ENCODE results near the gene PALM. TPM values are rescaled to one million over a fixed set of nuclear protein-coding genes. Genes with fewer than 3 reads are reported as not detected.
"Not testable (repeated sequence)": the region's sequence is repeated elsewhere in the genome, so short reads cannot be mapped to it uniquely, and the experiment has no call there.

The PALM gene
- total and polyA plus RNA-seq, 3 experiments from 2014 or later, result not detected

GRCh38 chr19:694481-695351 is 14.0 kb upstream of the PALM start:
- ChIA-PET POLR2A (no interaction called here), CTCF (no interaction called here)
- no peaks in the 10 kb centered on the region for H3K9me3 ChIP-seq (ENCODE audit: low read length)
- Mint-ChIP-seq H3K27ac (peak overlapping the region in 1 of 8 donors; percentile 82), H3K4me3 (peak overlapping the region in 1 of 7 donors; percentile 14), H3K4me1 (peaks cover 0 to 12% (median 2%) of the 10 kb centered on the region in 3 donors), H3K36me3 (no peaks in the 10 kb centered on the region), H3K27me3 (peaks cover 15 to 25% of the 10 kb centered on the region in 2 donors), H3K9me3 (no peaks in the 10 kb centered on the region)
- no peak overlapping the region for H3K27ac ChIP-seq (ENCODE audit: low read depth, low read length)
- H3K36me3 ChIP-seq (ENCODE audit: insufficient read depth, low read length), result no peaks in the 10 kb centered on the region
- H3K27me3 ChIP-seq (ENCODE audit: insufficient read depth, low read length, poor library complexity, severe bottlenecking), result peaks cover 4% of the 10 kb centered on the region
- DNase-seq, result no peak
- no peaks in the 10 kb centered on the region for H3K4me1 ChIP-seq (ENCODE audit: insufficient read depth, low read length)
- no peak overlapping the region for H3K4me3 ChIP-seq (ENCODE audit: low read length)

GRCh38 chr19:695352-695949 is 13.3 kb upstream of the PALM start, which contains the start of gene PRSS57:
PRSS57 (minus strand) TSS chr19:695452; CDS start chr19:695430, 22 bp downstream.
- Mint-ChIP-seq H3K4me1 (peaks cover 0 to 12% (median 2%) of the 10 kb centered on the region in 3 donors), H3K27ac (peak within 1 kb of the TSS in 1 of 8 donors; percentile 82), H3K4me3 (peak within 1 kb of the TSS in 2 of 7 donors; percentile 14 to 36), H3K36me3 (no peaks in the 10 kb centered on the region), H3K27me3 (peaks cover 15 to 25% of the 10 kb centered on the region in 2 donors), H3K9me3 (no peaks in the 10 kb centered on the region)
- Histone ChIP-seq H3K9me3 (ENCODE audit: low read length) (no peaks in the 10 kb centered on the region), H3K4me1 (ENCODE audit: insufficient read depth, low read length) (no peaks in the 10 kb centered on the region), H3K27me3 (ENCODE audit: insufficient read depth, low read length, poor library complexity, severe bottlenecking) (peaks cover 4% of the 10 kb centered on the region), H3K4me3 (ENCODE audit: low read length) (no peak within 1 kb of the TSS), H3K36me3 (ENCODE audit: insufficient read depth, low read length) (no peaks in the 10 kb centered on the region), H3K27ac (ENCODE audit: low read depth, low read length) (no peak within 1 kb of the TSS)
- CTCF ChIA-PET, result no interaction called here
- POLR2A ChIA-PET, result no interaction called here
- no peak for DNase-seq

GRCh38 chr19:698529-698928 is 10.2 kb upstream of the PALM start:
- H3K9me3 ChIP-seq (ENCODE audit: low read length); H3K27ac Mint-ChIP-seq; CTCF ChIA-PET; H3K36me3 Mint-ChIP-seq; H3K27ac ChIP-seq (ENCODE audit: low read depth, low read length); H3K27me3 ChIP-seq (ENCODE audit: insufficient read depth, low read length, poor library complexity, severe bottlenecking); DNase-seq; H3K36me3 ChIP-seq (ENCODE audit: insufficient read depth, low read length); POLR2A ChIA-PET; H3K4me3 Mint-ChIP-seq; H3K4me3 ChIP-seq (ENCODE audit: low read length); H3K9me3 Mint-ChIP-seq; H3K4me1 ChIP-seq (ENCODE audit: insufficient read depth, low read length): not testable (repeated sequence)
- Mint-ChIP-seq H3K4me1 (peaks cover 3 to 21% (median 12%) of the 10 kb centered on the region in 3 donors), H3K27me3 (peaks cover 24 to 32% of the 10 kb centered on the region in 2 donors)

- H3K4me3 ChIP-seq (ENCODE audit: low read length); H3K27ac Mint-ChIP-seq; H3K27ac ChIP-seq (ENCODE audit: low read depth, low read length); H3K9me3 ChIP-seq (ENCODE audit: low read length); H3K36me3 Mint-ChIP-seq; H3K27me3 ChIP-seq (ENCODE audit: insufficient read depth, low read length, poor library complexity, severe bottlenecking); CTCF ChIA-PET; H3K9me3 Mint-ChIP-seq; H3K36me3 ChIP-seq (ENCODE audit: insufficient read depth, low read length); POLR2A ChIA-PET; DNase-seq; H3K4me1 ChIP-seq (ENCODE audit: insufficient read depth, low read length): not testable (repeated sequence)
- H3K4me1 Mint-ChIP-seq, result peaks cover 3 to 23% (median 13%) of the 10 kb centered on the region in 3 donors
- H3K4me3 Mint-ChIP-seq, result peak overlapping the region in 1 of 7 donors; percentile 61
- peaks cover 21 to 34% of the 10 kb centered on the region in 2 donors for H3K27me3 Mint-ChIP-seq
These were observed 8.8 kb upstream of the PALM start for GRCh38 chr19:699885-700284.

- H3K4me1 ChIP-seq (ENCODE audit: insufficient read depth, low read length); DNase-seq: not testable (repeated sequence)
These were observed 5.9 kb upstream of the PALM start for GRCh38 chr19:702847-703246.

GRCh38 chr19:703329-703650 is 5.4 kb upstream of the PALM start:
- no peak for DNase-seq
- ChIA-PET CTCF (interaction anchor here (1.0 kb wide), 1 partner anchor 28 kb away, joined by 3 read pairs; no protein-coding TSS in a partner anchor), POLR2A (no interaction called here)
- H3K4me3 Mint-ChIP-seq, result peak overlapping the region in 1 of 7 donors; percentile 37
- H3K4me3 ChIP-seq (ENCODE audit: low read length), result no peak overlapping the region
- H3K27me3 Mint-ChIP-seq, result peaks cover 31 to 40% of the 10 kb centered on the region in 2 donors
- peaks cover 6% of the 10 kb centered on the region for H3K27me3 ChIP-seq (ENCODE audit: insufficient read depth, low read length, poor library complexity, severe bottlenecking)
- peaks cover 7% of the 10 kb centered on the region for H3K4me1 ChIP-seq (ENCODE audit: insufficient read depth, low read length)
- H3K27ac ChIP-seq (ENCODE audit: low read depth, low read length), result peak overlapping the region; percentile 47
- peaks cover 0 to 8% (median 0%) of the 10 kb centered on the region in 5 donors for H3K9me3 Mint-ChIP-seq
- H3K36me3 ChIP-seq (ENCODE audit: insufficient read depth, low read length), result no peaks in the 10 kb centered on the region
- peak overlapping the region in 1 of 8 donors; percentile 52 for H3K27ac Mint-ChIP-seq
- H3K36me3 Mint-ChIP-seq, result no peaks in the 10 kb centered on the region
- H3K9me3 ChIP-seq (ENCODE audit: low read length), result no peaks in the 10 kb centered on the region
- H3K4me1 Mint-ChIP-seq, result peaks cover 3 to 20% (median 14%) of the 10 kb centered on the region in 3 donors

More at GRCh38 chr19:702847-703246, 5.9 kb upstream of the PALM start:
- Mint-ChIP-seq H3K4me1 (peaks cover 3 to 19% (median 13%) of the 10 kb centered on the region in 3 donors), H3K4me3 (peak overlapping the region in 1 of 7 donors; percentile 37), H3K27ac (peak overlapping the region in 2 of 8 donors; percentile 38 to 52), H3K27me3 (peaks cover 30 to 39% of the 10 kb centered on the region in 2 donors)
- H3K27me3 ChIP-seq (ENCODE audit: insufficient read depth, low read length, poor library complexity, severe bottlenecking); POLR2A ChIA-PET; H3K9me3 ChIP-seq (ENCODE audit: low read length); H3K36me3 ChIP-seq (ENCODE audit: insufficient read depth, low read length); H3K4me3 ChIP-seq (ENCODE audit: low read length); H3K36me3 Mint-ChIP-seq; H3K9me3 Mint-ChIP-seq; H3K27ac ChIP-seq (ENCODE audit: low read depth, low read length): not testable (repeated sequence)
- CTCF ChIA-PET, result interaction anchor here (1.0 kb wide), 1 partner anchor 29 kb away, joined by 3 read pairs; no protein-coding TSS in a partner anchor

- Mint-ChIP-seq H3K36me3 (no peaks in the 10 kb centered on the region), H3K4me1 (peaks cover 3 to 20% (median 14%) of the 10 kb centered on the region in 3 donors), H3K27ac (peak overlapping the region in 1 of 8 donors; percentile 52), H3K9me3 (peaks cover 0 to 8% (median 0%) of the 10 kb centered on the region in 5 donors), H3K4me3 (peak overlapping the region in 2 of 7 donors; percentile 23 to 37), H3K27me3 (peaks cover 31 to 36% of the 10 kb centered on the region in 2 donors)
- Histone ChIP-seq H3K4me3 (ENCODE audit: low read length) (peak overlapping the region; percentile 25), H3K27ac (ENCODE audit: low read depth, low read length) (peak overlapping the region; percentile 47), H3K36me3 (ENCODE audit: insufficient read depth, low read length) (no peaks in the 10 kb centered on the region), H3K4me1 (ENCODE audit: insufficient read depth, low read length) (peaks cover 7% of the 10 kb centered on the region), H3K27me3 (ENCODE audit: insufficient read depth, low read length, poor library complexity, severe bottlenecking) (peaks cover 8% of the 10 kb centered on the region), H3K9me3 (ENCODE audit: low read length) (no peaks in the 10 kb centered on the region)
- CTCF ChIA-PET, result interaction anchor here (1.0 kb wide), 1 partner anchor 28 kb away, joined by 3 read pairs; no protein-coding TSS in a partner anchor
- DNase-seq, result peak; percentile 37 to 67 (median 53)
- POLR2A ChIA-PET, result interaction anchor here (1.4 kb wide), 1 partner anchor 23 kb away, joined by 3 read pairs; no protein-coding TSS in a partner anchor
These were observed 4.9 kb upstream of the PALM start for GRCh38 chr19:703651-704446.
